GM18505 (cell line): Measurements from ENCODE around the gene PRPS2.

Source experiments
- ATAC-seq: cut with Tn5 transposase; IDR thresholded peaks from one replicate; pipeline ENCODE4 v1.9.1; 2021; ENCODE audit not compliant: unreplicated experiment
- POLR2A ChIP-seq: IDR thresholded peaks from 4 replicates; pipeline ENCODE4 v1.6.1; 2011; ENCODE audit warnings: borderline replicate concordance; ENCODE audit not compliant: insufficient read depth, insufficient read length; ENCODE audit errors: extremely low read depth

Gene PRPS2

GRCh38 chrX:12843668-12844279, 52.6 kb downstream of the PRPS2 start:
- peak; percentile 80 for ATAC-seq
- TF ChIP-seq POLR2A: no peak

- TF ChIP-seq POLR2A: no peak
- ATAC-seq: peak; percentile 34
Observed at GRCh38 chrX:12844319-12844718, 53.1 kb downstream of the PRPS2 start.

- no peak for TF ChIP-seq POLR2A
- no peak for ATAC-seq
Observed at GRCh38 chrX:12865359-12865758, 74.1 kb downstream of the PRPS2 start.

- TF ChIP-seq POLR2A: peak; percentile 65
- no peak for ATAC-seq
Observed at GRCh38 chrX:12866451-12867377, 75.5 kb downstream of the PRPS2 start, which contains the start of gene TLR7. Gene TLR7, plus strand, starts transcription at chrX:12867072. Its CDS starts 507 bp downstream, at chrX:12867579.

GRCh38 chrX:12867685-12868084, 76.5 kb downstream of the PRPS2 start:
- ATAC-seq: no peak
- peak; percentile 33 for TF ChIP-seq POLR2A

- no peak for TF ChIP-seq POLR2A
- ATAC-seq: peak; percentile 43
Observed at GRCh38 chrX:12868747-12869146, 77.5 kb downstream of the PRPS2 start.

- no peak for ATAC-seq
- TF ChIP-seq POLR2A: no peak
Observed at GRCh38 chrX:12871257-12871656, 80.0 kb downstream of the PRPS2 start.

- ATAC-seq: no peak
- no peak for TF ChIP-seq POLR2A
Observed at GRCh38 chrX:12872741-12873140, 81.5 kb downstream of the PRPS2 start.
